IMR-90 (cell line): ENCODE results near the gene CEP97. TPM values are rescaled to one million over a fixed set of nuclear protein-coding genes. Genes with fewer than 3 reads are reported as not detected.

ENCODE experiments used
- ATAC-seq: fragments of 200-7000 bp; cut with Tn5 transposase; 2 replicates; pipeline ENCODE4 v1.9.1; 2020; ENCODE audit warnings: low read depth, mild to moderate bottlenecking, moderate library complexity
- BruUV-seq: library from RNA; stranded (reverse); fragments of 400-500 nt; replicated peaks from 2 replicates; lab custom pipeline; 2021; lab: Mats Ljungman, UMichigan
- CTCF ChIA-PET: fragments of 300-600 bp; formaldehyde crosslinking; extraction: SDS; loops from one replicate; lab custom pipeline; 2021; ENCODE audit warnings: antibody characterized with exemption; lab: Yijun Ruan, JAX
- POLR2A ChIA-PET: fragments of 300-600 bp; sonication (Branson Sonifier 250); formaldehyde crosslinking; loops from one replicate; lab custom pipeline; 2022; ENCODE audit warnings: antibody characterized with exemption; ENCODE audit not compliant: unreplicated experiment; lab: Charles Lee
- DNase-seq: peaks from one replicate; pipeline ENCODE4 v3.0.0; 2013
- H2AFZ ChIP-seq: replicated peaks from 2 replicates; pipeline ENCODE3; 2013; ENCODE audit warnings: low read length, mild to moderate bottlenecking; ENCODE audit not compliant: poor library complexity
- H2AK5ac ChIP-seq: 2 replicates; pipeline ENCODE4 v1.6.1; 2013; ENCODE audit warnings: low read depth, low read length, inconsistent platforms
- H2AK9ac ChIP-seq: replicated peaks from 2 replicates; pipeline ENCODE3; 2013; ENCODE audit warnings: mild to moderate bottlenecking, low read depth, low read length, moderate library complexity; ENCODE audit not compliant: poor library complexity
- H2BK120ac ChIP-seq: 2 replicates; pipeline ENCODE4 v1.6.1; 2013; ENCODE audit warnings: low read depth, low read length, inconsistent platforms
- H2BK15ac ChIP-seq: 3 replicates; pipeline ENCODE4 v1.6.1; 2013; ENCODE audit warnings: low read depth, low read length, inconsistent platforms
- H2BK20ac ChIP-seq: 2 replicates; pipeline ENCODE4 v1.6.1; 2013; ENCODE audit warnings: low read depth, mild to moderate bottlenecking, inconsistent platforms, low read length, moderate library complexity
- H2BK5ac ChIP-seq: 2 replicates; pipeline ENCODE4 v1.6.1; 2013; ENCODE audit warnings: mild to moderate bottlenecking, low read depth, low read length, inconsistent platforms; ENCODE audit not compliant: poor library complexity, severe bottlenecking
- H3K14ac ChIP-seq: replicated peaks from 2 replicates; pipeline ENCODE4 v1.6.1; 2013; ENCODE audit warnings: low read depth, low read length, inconsistent platforms
- H3K18ac ChIP-seq: 2 replicates; pipeline ENCODE4 v1.6.1; 2013; ENCODE audit warnings: low read depth, low read length, control low read depth
- H3K23ac ChIP-seq: 2 replicates; pipeline ENCODE4 v1.6.1; 2013; ENCODE audit warnings: low read depth, low read length, inconsistent platforms
- H3K27ac ChIP-seq: 2 replicates; pipeline ENCODE4 v1.5.1; 2013; ENCODE audit warnings: mild to moderate bottlenecking, control low read depth, low read length; ENCODE audit not compliant: insufficient read depth
- H3K27me3 ChIP-seq: 2 replicates; pipeline ENCODE4 v1.6.1; 2013; ENCODE audit warnings: low read length; ENCODE audit not compliant: control insufficient read depth, insufficient read depth
- H3K36me3 ChIP-seq: 2 replicates; pipeline ENCODE4 v1.6.1; 2013; ENCODE audit warnings: low read length, mixed read lengths; ENCODE audit not compliant: control insufficient read depth, insufficient read depth
- H3K4ac ChIP-seq: 2 replicates; pipeline ENCODE4 v1.6.1; 2013; ENCODE audit warnings: low read depth, low read length, inconsistent platforms
- H3K4me1 ChIP-seq: 2 replicates; pipeline ENCODE4 v1.6.1; 2013; ENCODE audit warnings: low read length, mixed read lengths; ENCODE audit not compliant: control insufficient read depth, insufficient read depth
- H3K4me2 ChIP-seq: 2 replicates; pipeline ENCODE4 v1.6.1; 2013; ENCODE audit warnings: low read depth, mild to moderate bottlenecking, control low read depth, low read length, moderate library complexity
- H3K4me3 ChIP-seq: 2 replicates; pipeline ENCODE4 v1.5.1; 2013; ENCODE audit warnings: low read depth, mild to moderate bottlenecking, control low read depth, low read length, moderate library complexity; ENCODE audit not compliant: insufficient read depth
- H3K56ac ChIP-seq: 2 replicates; pipeline ENCODE4 v1.6.1; 2013; ENCODE audit warnings: low read length, inconsistent platforms; ENCODE audit not compliant: insufficient read depth; ENCODE audit errors: extremely low read depth
- H3K79me1 ChIP-seq, 2 experiments: 2 replicates each; pipeline ENCODE4 v1.6.1; 2013; ENCODE audit warnings: low read length in 2 of 2, inconsistent platforms in 1 of 2, low read depth in 1 of 2
- H3K9ac ChIP-seq: 2 replicates; pipeline ENCODE4 v1.6.1; 2013; ENCODE audit warnings: low read depth, low read length, control low read depth
- H3K9me1 ChIP-seq: 2 replicates; pipeline ENCODE4 v1.6.1; 2013; ENCODE audit warnings: low read length, inconsistent platforms; ENCODE audit not compliant: insufficient read depth
- H3K9me3 ChIP-seq: 2 replicates; pipeline ENCODE4 v1.6.1; 2013; ENCODE audit warnings: low read length; ENCODE audit not compliant: control insufficient read depth, insufficient read depth
- H4K20me1 ChIP-seq: 2 replicates; pipeline ENCODE4 v1.6.1; 2013; ENCODE audit warnings: low read length, inconsistent platforms; ENCODE audit not compliant: insufficient read depth
- H4K5ac ChIP-seq: 2 replicates; pipeline ENCODE4 v1.6.1; 2013; ENCODE audit warnings: mild to moderate bottlenecking, low read depth, low read length, control low read depth
- H4K8ac ChIP-seq, 2 experiments: 2 replicates each; pipeline ENCODE4 v1.6.1; 2013; ENCODE audit warnings: low read depth in 2 of 2, low read length in 2 of 2, control low read depth in 1 of 2, inconsistent platforms in 1 of 2
- H4K91ac ChIP-seq: 2 replicates; pipeline ENCODE4 v1.6.1; 2013; ENCODE audit warnings: low read depth, low read length, inconsistent platforms; ENCODE audit not compliant: insufficient read depth
- BHLHE40 ChIP-seq: fragments of 150-350 bp; IDR thresholded peaks from 2 replicates; pipeline ENCODE4 v1.6.1; 2016; ENCODE audit warnings: mild to moderate bottlenecking, low read depth, low read length
- CEBPB ChIP-seq: IDR thresholded peaks from 2 replicates; pipeline ENCODE4 v1.6.1; 2012; ENCODE audit warnings: low read depth, low read length, improper control_type of control experiment
- CHD1 ChIP-seq: IDR thresholded peaks from 2 replicates; pipeline ENCODE4 v1.6.1; 2012; ENCODE audit warnings: low read depth, low read length, improper control_type of control experiment
- CTCF ChIP-seq: conservative IDR thresholded peaks from 2 replicates; pipeline ENCODE4 v1.5.1; 2012; ENCODE audit warnings: mild to moderate bottlenecking, low read depth, low read length, improper control_type of control experiment
- ELK1 ChIP-seq: fragments of 150-350 bp; IDR thresholded peaks from 2 replicates; pipeline ENCODE4 v1.6.1; 2016; ENCODE audit warnings: low read depth, mild to moderate bottlenecking, low read length, moderate library complexity, borderline replicate concordance
- FOS ChIP-seq: fragments of 150-350 bp; IDR thresholded peaks from 2 replicates; pipeline ENCODE4 v1.6.1; 2016; ENCODE audit warnings: low read depth, low read length
- MAFK ChIP-seq: IDR thresholded peaks from 2 replicates; pipeline ENCODE4 v1.6.1; 2012; ENCODE audit warnings: low read depth, low read length, improper control_type of control experiment
- MAZ ChIP-seq: IDR thresholded peaks from 2 replicates; pipeline ENCODE4 v1.6.1; 2012; ENCODE audit warnings: low read depth, mild to moderate bottlenecking, low read length, improper control_type of control experiment, moderate library complexity, borderline replicate concordance
- MXI1 ChIP-seq: IDR thresholded peaks from 2 replicates; pipeline ENCODE4 v1.6.1; 2012; ENCODE audit warnings: low read depth, mild to moderate bottlenecking, low read length, moderate library complexity, borderline replicate concordance
- NFE2L2 ChIP-seq: fragments of 150-350 bp; IDR thresholded peaks from 2 replicates; pipeline ENCODE4 v1.6.1; 2016; ENCODE audit warnings: low read depth, mild to moderate bottlenecking, low read length
- POLR2A ChIP-seq: IDR thresholded peaks from 2 replicates; pipeline ENCODE4 v1.6.1; 2012; ENCODE audit warnings: mild to moderate bottlenecking, low read depth, low read length
- RAD21 ChIP-seq: IDR thresholded peaks from 2 replicates; pipeline ENCODE4 v1.6.1; 2012; ENCODE audit warnings: low read length, improper control_type of control experiment
- RCOR1 ChIP-seq: IDR thresholded peaks from 2 replicates; pipeline ENCODE4 v1.6.1; 2012; ENCODE audit warnings: mild to moderate bottlenecking, low read length, improper control_type of control experiment; ENCODE audit not compliant: insufficient replicate concordance
- RFX5 ChIP-seq: IDR thresholded peaks from 2 replicates; pipeline ENCODE4 v1.8.0; 2012; ENCODE audit warnings: low read depth, mild to moderate bottlenecking, low read length, moderate library complexity
- SMC3 ChIP-seq: fragments of 150-350 bp; IDR thresholded peaks from 2 replicates; pipeline ENCODE4 v1.6.1; 2016; ENCODE audit warnings: low read depth, mild to moderate bottlenecking, antibody characterized with exemption, low read length, moderate library complexity
- USF2 ChIP-seq: fragments of 150-350 bp; IDR thresholded peaks from 2 replicates; pipeline ENCODE4 v1.6.1; 2017; ENCODE audit warnings: mild to moderate bottlenecking, antibody characterized with exemption, low read length, low read depth
- WGBS, 2 experiments: methylation state at CpG; one replicate each; pipeline versions ENCODE4 v1.1.5 to v1.1.7; 2013; ENCODE audit warnings: missing lambda C conversion rate in 2 of 2; ENCODE audit not compliant: insufficient read length in 1 of 2; ENCODE audit errors: extremely low coverage in 2 of 2; 5-methylcytosine and 5-hydroxymethylcytosine counted together
- dilution Hi-C: fragments of 300-500 bp; cut with HindIII; formaldehyde crosslinking; loops from one replicate; pipeline ENCODE4 v1.14.3; 2018; ENCODE audit warnings: low sequenced_read_pairs; ENCODE audit not compliant: unreplicated experiment
- in situ Hi-C: fragments of 300-500 bp; cut with MboI; formaldehyde crosslinking; loops from 3 replicates; pipeline ENCODE4 v1.14.3; 2019; ENCODE audit warnings: low sequenced_read_pairs, inconsistent platforms, mixed read lengths
- intact Hi-C: fragments of 100-400 bp; cut with micrococcal nuclease; formaldehyde crosslinking; loops from 2 replicates; pipeline ENCODE4 v1.10.0; 2022
- polyA plus RNA-seq, 3 experiments: library from polyadenylated mRNA; depleted of rRNA; stranded (reverse); fragments of >200 nt; gene quantifications; 2 replicates each; pipeline ENCODE4 v1.2.3, GENCODE V29; 2012; ENCODE audit warnings: low replicate concordance in 1 of 3
- total RNA-seq: library from RNA; depleted of rRNA; stranded (reverse); fragments of >200 nt; gene quantifications from 2 replicates; pipeline ENCODE4 v1.2.3, GENCODE V29; 2012

Gene CEP97
- total and polyA plus RNA-seq, 2 of the 4 experiments (the other 2 are of a cell fraction): 2.0 to 21.9 TPM

GRCh38 chr3:101796077-101796680, 71.8 kb downstream of the CEP97 start:
- no peak overlapping the region for H2BK20ac ChIP-seq
- BruUV-seq: no TSS peak
- H3K4me1 ChIP-seq: no peaks in the 10 kb centered on the region
- no peak overlapping the region for H3K23ac ChIP-seq
- DNase-seq (no peak), ATAC-seq (no peak)
- no peak overlapping the region for H2AFZ ChIP-seq
- no peak overlapping the region for H3K14ac ChIP-seq
- POLR2A ChIA-PET: no interaction called here
- no peaks in the 10 kb centered on the region for H3K27me3 ChIP-seq
- no CpG with 5 or more reads among the region's 3 CpGs for WGBS, 2 experiments
- no peak for TF ChIP-seq CHD1
- TF ChIP-seq MAZ: no peak
- TF ChIP-seq CTCF: no peak
- TF ChIP-seq USF2: no peak
- TF ChIP-seq FOS: no peak
- no peak for TF ChIP-seq NFE2L2
- no peak for TF ChIP-seq BHLHE40
- TF ChIP-seq RCOR1: no peak
- no peak for TF ChIP-seq RFX5
- TF ChIP-seq ELK1: no peak
- TF ChIP-seq POLR2A: no peak
- no peak for TF ChIP-seq RAD21
- no peak for TF ChIP-seq CEBPB
- no peak for TF ChIP-seq MXI1
- no peak for TF ChIP-seq SMC3
- TF ChIP-seq MAFK: no peak
- H2AK9ac ChIP-seq: no peak overlapping the region
- no peak overlapping the region for H2BK5ac ChIP-seq
- H4K20me1 ChIP-seq: no peaks in the 10 kb centered on the region
- H3K4me2 ChIP-seq: no peak overlapping the region
- H3K36me3 ChIP-seq: peaks cover 9% of the 10 kb centered on the region; the same call in 1 of the 2 replicates
- H3K4ac ChIP-seq: no peak overlapping the region
- peaks cover 10 to 37% of the 10 kb centered on the region in 2 experiments for H3K79me1 ChIP-seq
- intact Hi-C loops: no loop called here
- no peaks in the 10 kb centered on the region for H3K9me3 ChIP-seq
- in situ Hi-C loops: no loop called here
- no peak overlapping the region for H2AK5ac ChIP-seq
- no peak overlapping the region for H3K18ac ChIP-seq
- CTCF ChIA-PET: interaction anchor here (1.0 kb wide), 1 partner anchor 13 kb away, joined by 3 read pairs; no protein-coding TSS in a partner anchor
- no peak overlapping the region for H4K5ac ChIP-seq
- no peak overlapping the region for H2BK120ac ChIP-seq
- no peaks in the 10 kb centered on the region; the same call in 1 of the 2 replicates for H3K9me1 ChIP-seq
- no peak overlapping the region for H3K27ac ChIP-seq
- H4K91ac ChIP-seq: no peak overlapping the region
- dilution Hi-C loops: no loop called here
- no peak overlapping the region for H3K56ac ChIP-seq
- H3K9ac ChIP-seq: no peak overlapping the region
- H4K8ac ChIP-seq: no peak overlapping the region
- H3K4me3 ChIP-seq: no peak overlapping the region
- H2BK15ac ChIP-seq: no peak overlapping the region
